Prostate gland (tissue), 2 donors: Measurements from ENCODE around the gene ELN. TPM values are rescaled to one million over a fixed set of nuclear protein-coding genes. Genes with fewer than 3 reads are reported as not detected.

Experiments
- DNase-seq: peaks from one replicate; pipeline ENCODE4 v3.0.0-alpha.2; 2019; ENCODE audit warnings: low spot score
- H3K27ac ChIP-seq, 2 donors: fragments of 200-600 bp; sonication (generic); 2 replicates each; pipeline ENCODE4 v1.5.1; 2017 to 2019
- H3K27me3 ChIP-seq: fragments of 200-600 bp; sonication (generic); replicated peaks from 2 replicates; pipeline ENCODE4 v1.5.1; 2019; ENCODE audit not compliant: insufficient read depth
- H3K36me3 ChIP-seq, 2 donors: fragments of 200-600 bp; sonication (generic); 1 replicate in 1 of 2; 2 replicates in 1 of 2; pipeline versions ENCODE4 v1.5.1 to v1.8.1; 2017 to 2019
- H3K4me1 ChIP-seq: fragments of 200-600 bp; sonication (generic); replicated peaks from 2 replicates; pipeline ENCODE4 v1.5.1; 2019
- H3K4me3 ChIP-seq, 2 donors: fragments of 200-600 bp; sonication (generic); 2 replicates each; pipeline ENCODE4 v1.5.1; 2017 to 2019
- H3K9me3 ChIP-seq: fragments of 200-600 bp; sonication (generic); 2 replicates; pipeline ENCODE4 v1.5.1; 2017
- CTCF ChIP-seq, 4 experiments: fragments of 200-600 bp in 2 of 4; fragments of 450-650 bp in 2 of 4; sonication (generic) in 2 of 4; IDR thresholded peaks; 1 replicate in 3 of 4; 2 replicates in 1 of 4; pipeline ENCODE4 v1.5.1; 2016 to 2019; ENCODE audit warnings: antibody characterized with exemption in 4 of 4, mild to moderate bottlenecking in 2 of 4, moderate library complexity in 2 of 4
- POLR2A ChIP-seq: fragments of 450-650 bp; IDR thresholded peaks from one replicate; pipeline ENCODE4 v1.6.1; 2016; ENCODE audit warnings: antibody characterized with exemption, mild to moderate bottlenecking
- POLR2AphosphoS5 ChIP-seq: sonication (generic); formaldehyde crosslinking; IDR thresholded peaks from one replicate; pipeline ENCODE4 v1.6.1; 2017; ENCODE audit warnings: antibody characterized with exemption
- WGBS: methylation state at CpG from one replicate; pipeline ENCODE4 v1.1.5; 2018; 5-methylcytosine and 5-hydroxymethylcytosine counted together
- intact Hi-C: fragments of 100-400 bp; cut with DNase I; formaldehyde crosslinking; loops from one replicate; pipeline ENCODE4 v1.14.2; 2022
- total RNA-seq, 2 donors: library from RNA; depleted of rRNA; stranded (reverse); fragments of >200 nt; gene quantifications; one replicate each; pipeline ENCODE4 v1.1.0, GENCODE V29; 2016

ELN gene
- total RNA-seq, 2 donors from 2014 or later: 34.7 to 93.4 TPM

DNA sequence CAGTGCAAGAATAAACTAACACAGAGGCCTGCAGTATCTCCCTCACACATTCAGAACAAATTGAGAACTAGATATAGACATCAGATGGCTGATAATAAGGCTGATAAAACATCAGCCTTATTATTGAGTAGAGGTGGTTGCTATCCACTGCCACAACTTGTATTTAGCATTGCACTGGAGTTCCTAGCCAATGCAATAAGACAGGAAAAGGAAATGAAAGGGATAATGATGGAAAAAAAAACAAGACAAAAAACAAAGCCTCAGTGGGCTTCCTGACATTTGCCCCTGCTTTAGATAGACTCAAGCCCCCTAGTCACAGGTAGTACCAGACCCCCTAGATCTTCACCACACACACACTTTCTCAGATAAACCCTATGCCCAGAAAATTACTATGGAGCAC is 33.2 kb upstream of the ELN start:
- intact Hi-C loops: loop anchor here (5.0 kb wide), 1 partner anchor 97 kb away; no protein-coding TSS in a partner anchor
- Histone ChIP-seq H3K27me3 (no peaks in the 10 kb centered on the region), H3K4me1 (no peaks in the 10 kb centered on the region), H3K4me3 (no peak overlapping the region), H3K36me3 (no peaks in the 10 kb centered on the region), H3K9me3 (no peaks in the 10 kb centered on the region), H3K27ac (no peak overlapping the region)
- no peak for DNase-seq
- TF ChIP-seq POLR2A (no peak), CTCF (IDR thresholded peaks at IDR 0.05) (no peak), POLR2AphosphoS5 (no peak)

DNA sequence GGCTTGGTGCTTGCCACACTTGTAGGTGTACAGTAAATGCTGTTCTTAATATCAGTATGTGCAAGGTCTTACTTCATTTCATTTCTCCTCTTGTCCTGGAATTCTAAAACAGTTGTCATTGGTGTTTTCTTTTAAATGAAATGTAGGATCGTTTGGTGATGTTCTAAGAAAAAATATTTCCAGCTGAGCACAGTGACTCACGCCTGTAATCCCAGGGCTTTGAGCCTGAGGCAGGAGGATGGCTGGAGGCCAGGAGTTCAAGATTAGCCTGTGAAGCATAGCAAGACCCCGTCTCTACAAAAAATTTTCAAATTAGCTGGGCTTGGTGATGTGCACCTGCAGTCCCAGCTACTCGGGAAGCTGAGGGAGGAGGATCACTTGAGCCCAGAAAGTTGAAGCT is 32.6 kb upstream of the ELN start:
- Histone ChIP-seq H3K36me3 (no peaks in the 10 kb centered on the region), H3K4me1 (no peaks in the 10 kb centered on the region)
- 74% methylated on average over 4 of the region's 4 CpGs for WGBS

GRCh38 chr7:73995821-73996511 is 32.0 kb upstream of the ELN start:
- Histone ChIP-seq H3K27me3 (no peaks in the 10 kb centered on the region), H3K27ac (no peak overlapping the region), H3K4me3 (no peak overlapping the region), H3K4me1 (no peaks in the 10 kb centered on the region), H3K9me3 (no peaks in the 10 kb centered on the region), H3K36me3 (no peaks in the 10 kb centered on the region)
- TF ChIP-seq CTCF (IDR thresholded peaks at IDR 0.05): no peak
- TF ChIP-seq POLR2A: no peak
- no peak for TF ChIP-seq POLR2AphosphoS5
- intact Hi-C loops: no loop called here
- no peak for DNase-seq
- WGBS: 81% methylated on average over 3 of the region's 3 CpGs

More for the DNA sequence above, 32.6 kb upstream of the ELN start:
- Histone ChIP-seq H3K27me3 (no peaks in the 10 kb centered on the region), H3K9me3 (no peaks in the 10 kb centered on the region), H3K4me3 (no peak overlapping the region), H3K27ac (no peak overlapping the region)
- TF ChIP-seq CTCF (IDR thresholded peaks at IDR 0.05) (no peak), POLR2A (no peak), POLR2AphosphoS5 (no peak)
- DNase-seq: no peak
- intact Hi-C loops: no loop called here

GRCh38 chr7:73997056-73997455 is 30.9 kb upstream of the ELN start:
- no peak for TF ChIP-seq POLR2A
- TF ChIP-seq CTCF (IDR thresholded peaks at IDR 0.05): no peak
- no peak for TF ChIP-seq POLR2AphosphoS5
- no peaks in the 10 kb centered on the region for H3K9me3 ChIP-seq
- no peaks in the 10 kb centered on the region for H3K36me3 ChIP-seq
- no peak overlapping the region for H3K4me3 ChIP-seq
- intact Hi-C loops: no loop called here
- H3K27me3 ChIP-seq: no peaks in the 10 kb centered on the region
- DNase-seq: no peak
- 70% methylated on average over 7 of the region's 7 CpGs for WGBS
- no peaks in the 10 kb centered on the region for H3K4me1 ChIP-seq
- H3K27ac ChIP-seq: no peak overlapping the region

- peak; percentile 74 for DNase-seq
- Histone ChIP-seq H3K27me3 (no peaks in the 10 kb centered on the region), H3K9me3 (no peaks in the 10 kb centered on the region), H3K36me3 (no peaks in the 10 kb centered on the region), H3K27ac (peak overlapping the region; percentile 32 to 62), H3K4me3 (no peak overlapping the region), H3K4me1 (no peaks in the 10 kb centered on the region)
- TF ChIP-seq CTCF (IDR thresholded peaks at IDR 0.05): no peak
- peak; percentile 79 for TF ChIP-seq POLR2AphosphoS5
- TF ChIP-seq POLR2A: no peak
- WGBS: 19% methylated on average over 26 of the region's 26 CpGs
- intact Hi-C loops: no loop called here
These were observed 28.1 kb upstream of the ELN start for GRCh38 chr7:73999664-74000435.
